B cell (primary cell): ENCODE data around the gene PIGT. TPM values are rescaled to one million over a fixed set of nuclear protein-coding genes. Genes with fewer than 3 reads are reported as not detected.
A peak's percentile ranks its signal among the peaks of the same experiment; 100 is the strongest.

Experiments
- ATAC-seq: fragments of 200-7000 bp; cut with Tn5 transposase; one replicate; pipeline ENCODE4 v1.10.0; 2021; ENCODE audit warnings: low read depth, mild to moderate bottlenecking, moderate number of reproducible peaks, moderate library complexity
- CTCF ChIA-PET: fragments of 350-600 bp; sonication (Branson Sonifier 250); formaldehyde crosslinking; loops from one replicate; lab custom pipeline; 2021; ENCODE audit warnings: antibody characterized with exemption, inconsistent platforms; lab: Charles Lee
- POLR2A ChIA-PET: fragments of 350-600 bp; sonication (Branson Sonifier 250); formaldehyde crosslinking; loops from one replicate; lab custom pipeline; 2021; ENCODE audit warnings: antibody characterized with exemption; lab: Charles Lee
- DNase-seq: peaks from one replicate; pipeline ENCODE4 v3.0.0; 2013
- H2AFZ ChIP-seq: 2 replicates; pipeline ENCODE4 v1.6.1; 2012; ENCODE audit warnings: mild to moderate bottlenecking, low read depth, low read length; ENCODE audit not compliant: insufficient read depth, poor library complexity, severe bottlenecking
- H3K27ac ChIP-seq, 2 donors: 1 replicate in 1 of 2; 2 replicates in 1 of 2; pipeline ENCODE4 v1.5.1; 2012 to 2013; ENCODE audit warnings: low read length in 2 of 2, mild to moderate bottlenecking in 2 of 2, moderate library complexity in 1 of 2
- H3K27me3 ChIP-seq, 4 experiments: fragments of 200-600 bp in 1 of 4; sonication (generic) in 1 of 4; replicated peaks in 1 of 4; 1 replicate in 2 of 4; 2 replicates in 2 of 4; pipeline versions ENCODE4 v1.6.1 to v1.7.0; 2013 to 2016; ENCODE audit warnings: low read length in 3 of 4, mild to moderate bottlenecking in 2 of 4, mixed read lengths in 1 of 4, moderate library complexity in 1 of 4; ENCODE audit not compliant: insufficient read depth in 4 of 4, control insufficient read depth in 3 of 4; ENCODE audit errors: control extremely low read depth in 1 of 4
- H3K36me3 ChIP-seq, 2 experiments: replicated peaks in 1 of 2; 1 replicate in 1 of 2; 2 replicates in 1 of 2; pipeline versions ENCODE4 v1.6.1 to v1.7.1; 2013; ENCODE audit warnings: low read length in 1 of 2; ENCODE audit not compliant: insufficient read depth in 2 of 2, control insufficient read depth in 1 of 2; ENCODE audit errors: control extremely low read depth in 1 of 2, extremely low read depth in 1 of 2
- H3K4me1 ChIP-seq, 2 donors: fragments of 200-600 bp in 1 of 2; sonication (generic) in 1 of 2; 1 replicate in 1 of 2; 2 replicates in 1 of 2; pipeline versions ENCODE4 v1.5.1 to v1.6.1; 2013 to 2017; ENCODE audit warnings: low read length in 2 of 2; ENCODE audit not compliant: control insufficient read depth in 2 of 2, insufficient read depth in 2 of 2
- H3K4me2 ChIP-seq: replicated peaks from 2 replicates; pipeline ENCODE3; 2012; ENCODE audit warnings: mild to moderate bottlenecking, low read depth, low read length; ENCODE audit not compliant: poor library complexity, severe bottlenecking
- H3K4me3 ChIP-seq, 5 experiments: fragments of 200-600 bp in 1 of 5; sonication (generic) in 1 of 5; 1 replicate in 3 of 5; 2 replicates in 2 of 5; pipeline versions ENCODE4 v1.5.1 to v1.7.0; 2011 to 2016; ENCODE audit warnings: low read length in 4 of 5, mild to moderate bottlenecking in 4 of 5, low read depth in 2 of 5, control low read depth in 1 of 5, moderate library complexity in 1 of 5; ENCODE audit not compliant: insufficient read depth in 1 of 5; ENCODE audit errors: control extremely low read depth in 1 of 5, extremely low read depth in 1 of 5
- H3K79me2 ChIP-seq: fragments of 200-600 bp; sonication (generic); one replicate; pipeline ENCODE4 v1.6.0; 2016; ENCODE audit warnings: low read length; ENCODE audit not compliant: control insufficient read depth, insufficient read depth
- H3K9ac ChIP-seq: fragments of 200-600 bp; sonication (generic); 2 replicates; pipeline ENCODE4 v1.6.1; 2017; ENCODE audit warnings: mild to moderate bottlenecking, low read length, moderate library complexity
- H3K9me3 ChIP-seq, 3 donors: one replicate each; pipeline versions ENCODE4 v1.6.1 to v1.7.1; 2013; ENCODE audit warnings: low read length in 2 of 3; ENCODE audit not compliant: control insufficient read depth in 2 of 3, insufficient read depth in 1 of 3; ENCODE audit errors: control extremely low read depth in 1 of 3
- H4K20me1 ChIP-seq: 2 replicates; pipeline ENCODE4 v1.6.0; 2012; ENCODE audit warnings: mild to moderate bottlenecking, low read length; ENCODE audit not compliant: insufficient read depth, control insufficient read depth, poor library complexity, severe bottlenecking
- H3K27ac Mint-ChIP-seq: one replicate; pipeline ENCODE4 v1.8.0; 2021; ENCODE audit warnings: mixed read lengths
- H3K27me3 Mint-ChIP-seq: one replicate; pipeline ENCODE4 v1.8.0; 2021; ENCODE audit warnings: mixed read lengths
- H3K4me1 Mint-ChIP-seq: one replicate; pipeline ENCODE4 v1.8.0; 2021; ENCODE audit warnings: mixed read lengths
- H3K4me3 Mint-ChIP-seq: one replicate; pipeline ENCODE4 v1.8.0; 2021; ENCODE audit warnings: mixed read lengths
- H3K9me3 Mint-ChIP-seq: one replicate; pipeline ENCODE4 v1.8.0; 2022; ENCODE audit warnings: mixed read lengths; ENCODE audit not compliant: insufficient read depth
- EZH2 ChIP-seq: IDR thresholded peaks from 2 replicates; pipeline ENCODE4 v1.6.1; 2012; ENCODE audit warnings: borderline replicate concordance, low read depth, mild to moderate bottlenecking, moderate library complexity, low read length; ENCODE audit not compliant: insufficient read depth, poor library complexity, severe bottlenecking
- whole genome bisulfite sequencing: methylation state at CpG from one replicate; pipeline ENCODE4 v1.1.5; 2013; ENCODE audit warnings: missing lambda C conversion rate; ENCODE audit not compliant: insufficient coverage; 5-methylcytosine and 5-hydroxymethylcytosine counted together
- intact Hi-C: fragments of 100-400 bp; cut with micrococcal nuclease; formaldehyde crosslinking; loops from one replicate; pipeline ENCODE4 v1.10.0; 2022
- polyA plus RNA-seq: library from polyadenylated mRNA; depleted of rRNA; stranded (reverse); fragments of >200 nt; gene quantifications from 2 replicates; pipeline ENCODE4 v1.2.3, GENCODE V29; 2012
- total RNA-seq, 2 donors: library from RNA; stranded (reverse); fragments of 120-200 nt in 1 of 2; gene quantifications; 1 replicate in 1 of 2; 2 replicates in 1 of 2; pipeline versions ENCODE4 v1.2.3 to v1.2.4, GENCODE V29; 2013 to 2022
- TF ChIP-seq, protein P1 (sequence below): fragments of 200-600 bp; IDR thresholded peaks from one replicate; pipeline ENCODE4 v1.8.0; 2022; ENCODE audit warnings: antibody characterized with exemption, mild to moderate bottlenecking

Gene PIGT
- total and polyA plus RNA-seq, 2 donors (not counting 1 experiment from before 2014, with no cell fraction given) = 51.6 to 106 TPM

DNA sequence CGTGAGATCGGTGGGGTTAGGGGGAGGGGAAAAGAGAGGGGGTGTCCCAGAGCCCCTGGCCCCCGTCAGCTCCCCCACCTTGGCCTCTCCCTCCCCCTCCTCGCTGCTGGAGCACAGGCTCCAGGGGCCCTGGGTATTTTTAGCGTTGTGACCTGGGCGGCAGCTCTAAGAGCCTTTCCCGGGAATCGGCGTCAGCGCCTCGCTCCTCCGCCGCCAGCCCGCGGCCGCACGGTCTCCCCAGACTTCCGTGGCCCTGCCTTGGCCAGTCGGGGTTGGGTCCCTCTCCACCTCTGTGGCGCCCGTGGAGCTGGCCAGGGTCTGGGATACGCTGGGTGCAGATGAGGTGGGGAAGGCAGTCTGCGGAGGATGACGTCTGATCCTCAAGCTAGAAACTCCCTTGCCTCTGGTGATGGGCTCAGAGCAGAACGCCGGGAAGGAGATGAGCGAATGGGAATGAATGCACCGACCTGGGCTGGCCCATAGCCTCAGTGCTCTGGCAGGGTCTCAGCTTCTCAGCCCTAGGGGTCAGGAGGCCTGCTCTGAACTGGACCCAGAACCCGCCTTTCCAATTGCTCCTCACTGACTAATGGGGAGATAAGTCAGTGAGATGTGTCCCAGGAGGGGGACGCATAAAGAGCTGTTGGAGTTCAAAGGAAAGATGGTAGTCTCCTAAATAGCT is 8.7 kb upstream of the PIGT start:
- peak overlapping the region; percentile 23 for H3K27ac Mint-ChIP-seq
- Histone ChIP-seq H3K4me3 (peak overlapping the region in 4 of 5 experiments; percentile 54 to 70 (median 68)), H4K20me1 (no peaks in the 10 kb centered on the region), H3K4me2 (peak overlapping the region; percentile 99), H3K4me1 (peaks cover 17 to 33% of the 10 kb centered on the region in 2 donors), H3K27me3 (no peaks in the 10 kb centered on the region), H3K9me3 (no peaks in the 10 kb centered on the region), H3K79me2 (peaks cover 5% of the 10 kb centered on the region), H2AFZ (peak overlapping the region; percentile 56), H3K36me3 (no peaks in the 10 kb centered on the region), H3K9ac (peak overlapping the region; percentile 77), H3K27ac (no peak overlapping the region)
- peaks cover 6% of the 10 kb centered on the region for H3K27me3 Mint-ChIP-seq
- no peaks in the 10 kb centered on the region for H3K9me3 Mint-ChIP-seq
- DNase-seq (no peak), ATAC-seq (no peak)
- CTCF ChIA-PET = interaction anchor here (0.8 to 5.1 kb wide), 5 partner anchors 30 to 44 kb away, joined by 3 to 22 read pairs (median 3); partner anchors contain the start of gene SYS1
- H3K4me3 Mint-ChIP-seq = peak overlapping the region; percentile 83
- H3K4me1 Mint-ChIP-seq = peaks cover 30% of the 10 kb centered on the region
- 31% methylated on average over 24 of the region's 30 CpGs for WGBS
- POLR2A ChIA-PET = interaction anchor here (0.5 to 2.4 kb wide), 4 partner anchors 9 to 450 kb away, joined by 3 to 7 read pairs (median 4); partner anchors contain the start of genes PIGT and ZSWIM3
- TF ChIP-seq, protein P1, sequence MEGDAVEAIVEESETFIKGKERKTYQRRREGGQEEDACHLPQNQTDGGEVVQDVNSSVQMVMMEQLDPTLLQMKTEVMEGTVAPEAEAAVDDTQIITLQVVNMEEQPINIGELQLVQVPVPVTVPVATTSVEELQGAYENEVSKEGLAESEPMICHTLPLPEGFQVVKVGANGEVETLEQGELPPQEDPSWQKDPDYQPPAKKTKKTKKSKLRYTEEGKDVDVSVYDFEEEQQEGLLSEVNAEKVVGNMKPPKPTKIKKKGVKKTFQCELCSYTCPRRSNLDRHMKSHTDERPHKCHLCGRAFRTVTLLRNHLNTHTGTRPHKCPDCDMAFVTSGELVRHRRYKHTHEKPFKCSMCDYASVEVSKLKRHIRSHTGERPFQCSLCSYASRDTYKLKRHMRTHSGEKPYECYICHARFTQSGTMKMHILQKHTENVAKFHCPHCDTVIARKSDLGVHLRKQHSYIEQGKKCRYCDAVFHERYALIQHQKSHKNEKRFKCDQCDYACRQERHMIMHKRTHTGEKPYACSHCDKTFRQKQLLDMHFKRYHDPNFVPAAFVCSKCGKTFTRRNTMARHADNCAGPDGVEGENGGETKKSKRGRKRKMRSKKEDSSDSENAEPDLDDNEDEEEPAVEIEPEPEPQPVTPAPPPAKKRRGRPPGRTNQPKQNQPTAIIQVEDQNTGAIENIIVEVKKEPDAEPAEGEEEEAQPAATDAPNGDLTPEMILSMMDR = no peak
- no peak for TF ChIP-seq EZH2
- intact Hi-C loops = loop anchor here (2.0 kb wide), 1 partner anchor 30 kb away; no protein-coding TSS in a partner anchor
